ENCODE results near the gene CPN1.

DNA sequence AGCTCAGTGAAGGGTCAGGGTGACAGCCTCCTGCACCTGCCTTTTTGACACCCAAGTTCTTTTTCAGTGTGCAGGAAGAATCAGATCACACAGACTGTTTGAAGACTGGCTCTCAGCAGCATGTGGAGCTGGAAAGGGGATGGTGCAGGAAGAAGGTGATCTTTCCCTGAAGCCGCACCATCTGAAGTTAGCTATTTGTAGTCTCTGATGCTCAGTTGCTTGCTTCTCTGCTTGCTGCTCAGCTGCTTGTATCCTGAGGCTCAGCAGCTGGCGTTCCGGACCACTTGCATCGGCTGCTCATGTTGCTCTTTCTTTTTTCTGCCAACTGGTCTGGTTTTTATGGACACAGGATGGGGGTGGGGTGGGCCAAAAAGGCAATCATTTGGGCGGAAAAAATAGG, 56.1 kb downstream of the CPN1 start:
- TF ChIP-seq EZH2 (IDR thresholded peaks at IDR 0.05) (no peak), POLR2AphosphoS5 (IDR thresholded peaks at IDR 0.05; ENCODE audit: borderline replicate concordance, low read depth, low read length) (no peak), FOXP2 (optimal IDR thresholded peaks at IDR 0.05; ENCODE audit: control extremely low read depth, extremely low read length, insufficient read depth) (no peak)

Measured in SK-N-MC (cell line).